ENCODE data around the gene ACADM. TPM values are rescaled to one million over a fixed set of nuclear protein-coding genes. Genes with fewer than 3 reads are reported as not detected.

ACADM gene
- total RNA-seq, 1 donor from 2014 or later = 43.1 TPM

GRCh38 chr1:75785320-75785982 is 60.9 kb downstream of the ACADM start:
- H3K9me3 ChIP-seq = no peaks in the 10 kb centered on the region
- intact Hi-C loops (cut with DNase I) = no loop called here
- peak overlapping the region; percentile 84 for H3K4me3 ChIP-seq
- H3K4me1 ChIP-seq = peaks cover 36% of the 10 kb centered on the region
- TF ChIP-seq CTCF (IDR thresholded peaks at IDR 0.05) = no peak
- DNase-seq (no peak), ATAC-seq (peak; percentile 37 to 59)
- peaks cover 11% of the 10 kb centered on the region for H3K36me3 ChIP-seq
- peak overlapping the region; percentile 85 for H3K27ac ChIP-seq
- H3K27me3 ChIP-seq (ENCODE audit: low read depth) = no peaks in the 10 kb centered on the region

GRCh38 chr1:75785983-75786853 is 61.7 kb downstream of the ACADM start, which contains the start of gene RABGGTB:
Gene RABGGTB, plus strand, starts transcription at chr1:75786256. Its CDS starts 16 bp downstream, at chr1:75786272.
- no peaks in the 10 kb centered on the region for H3K9me3 ChIP-seq
- no peaks in the 10 kb centered on the region for H3K27me3 ChIP-seq (ENCODE audit: low read depth)
- peak within 1 kb of the TSS; percentile 85 for H3K27ac ChIP-seq
- peaks cover 19% of the 10 kb centered on the region for H3K36me3 ChIP-seq
- H3K4me3 ChIP-seq = peak within 1 kb of the TSS; percentile 84
- peak; percentile 96 for DNase-seq
- intact Hi-C loops (cut with DNase I) = no loop called here
- peaks cover 42% of the 10 kb centered on the region for H3K4me1 ChIP-seq
- peak; percentile 99 to 100 for ATAC-seq
- TF ChIP-seq CTCF (IDR thresholded peaks at IDR 0.05) = no peak

- H3K4me1 ChIP-seq = peaks cover 42% of the 10 kb centered on the region
- ATAC-seq = no peak
Observed at GRCh38 chr1:75786901-75787493, 62.5 kb downstream of the ACADM start.

GRCh38 chr1:75787524-75787923 is 63.0 kb downstream of the ACADM start:
- Histone ChIP-seq H3K36me3 (peaks cover 32% of the 10 kb centered on the region), H3K9me3 (no peaks in the 10 kb centered on the region), H3K27me3 (ENCODE audit: low read depth) (no peaks in the 10 kb centered on the region), H3K4me1 (peaks cover 42% of the 10 kb centered on the region), H3K4me3 (peak overlapping the region; percentile 84), H3K27ac (no peak overlapping the region)
- intact Hi-C loops (cut with DNase I) = no loop called here
- no peak for DNase-seq
- TF ChIP-seq CTCF (IDR thresholded peaks at IDR 0.05) = no peak
- ATAC-seq = no peak

More at GRCh38 chr1:75786901-75787493, 62.5 kb downstream of the ACADM start:
- intact Hi-C loops (cut with DNase I) = no loop called here
- Histone ChIP-seq H3K4me3 (peak overlapping the region; percentile 84), H3K27ac (no peak overlapping the region), H3K27me3 (ENCODE audit: low read depth) (no peaks in the 10 kb centered on the region), H3K9me3 (no peaks in the 10 kb centered on the region), H3K36me3 (peaks cover 27% of the 10 kb centered on the region)
- TF ChIP-seq CTCF (IDR thresholded peaks at IDR 0.05) = no peak
- no peak for DNase-seq

- ATAC-seq = no peak
- peaks cover 42% of the 10 kb centered on the region for H3K4me1 ChIP-seq
- no peak overlapping the region for H3K27ac ChIP-seq
- H3K27me3 ChIP-seq (ENCODE audit: low read depth) = no peaks in the 10 kb centered on the region
- no peak for DNase-seq
- H3K36me3 ChIP-seq = peaks cover 56% of the 10 kb centered on the region
- no peaks in the 10 kb centered on the region for H3K9me3 ChIP-seq
- intact Hi-C loops (cut with DNase I) = no loop called here
- no peak for TF ChIP-seq CTCF (IDR thresholded peaks at IDR 0.05)
- no peak overlapping the region for H3K4me3 ChIP-seq
Observed at GRCh38 chr1:75789988-75790387, 65.5 kb downstream of the ACADM start.
